GM12878 (cell line): ENCODE results near the gene CCBE1. TPM values are rescaled to one million over a fixed set of nuclear protein-coding genes. Genes with fewer than 3 reads are reported as not detected.

Experiments
- ATAC-seq: fragments of 200-7000 bp; cut with Tn5 transposase; 3 replicates; pipeline ENCODE4 v1.9.1; 2020; ENCODE audit warnings: mild to moderate bottlenecking, moderate library complexity
- BruUV-seq: library from RNA; stranded (reverse); fragments of 400-500 nt; replicated peaks from 2 replicates; lab custom pipeline; 2021; lab: Mats Ljungman, UMichigan
- CTCF ChIA-PET: fragments of 300-600 bp; sonication (Branson Sonifier 250); formaldehyde crosslinking; extraction: SDS; loops from one replicate; lab custom pipeline; 2021; ENCODE audit warnings: inconsistent platforms; lab: Yijun Ruan, JAX
- POLR2A ChIA-PET: fragments of 350-600 bp; formaldehyde crosslinking; extraction: SDS; loops from one replicate; lab custom pipeline; 2021; ENCODE audit warnings: inconsistent platforms; lab: Charles Lee
- RAD21 ChIA-PET: fragments of 300-600 bp; sonication (Branson Sonifier 250); formaldehyde crosslinking; loops from one replicate; lab custom pipeline; 2023; ENCODE audit warnings: antibody characterized with exemption; ENCODE audit not compliant: unreplicated experiment; lab: Charles Lee
- SMC1A ChIA-PET: fragments of 300-600 bp; sonication (Branson Sonifier 250); formaldehyde crosslinking; loops from one replicate; lab custom pipeline; 2023; ENCODE audit not compliant: unreplicated experiment, uncharacterized antibody; lab: Charles Lee
- DNase-seq: peaks from one replicate; pipeline ENCODE4 v3.0.0-alpha.2; 2011; ENCODE audit warnings: low read depth, low spot score
- FAIRE-seq: peaks from 3 replicates; lab custom pipeline; 2011; peaks lifted over from hg19 to GRCh38; lab: Jason Lieb, UNC
- H2AFZ ChIP-seq: 2 replicates; pipeline ENCODE4 v1.6.0; 2011; ENCODE audit warnings: low read depth, low read length, control low read depth; ENCODE audit not compliant: control insufficient read depth
- H3K27ac ChIP-seq: 2 replicates; pipeline ENCODE4 v1.5.1; 2011; ENCODE audit warnings: control low read depth; ENCODE audit not compliant: control insufficient read depth, insufficient read depth
- H3K27me3 ChIP-seq, 2 experiments: replicated peaks in 1 of 2; 2 replicates each; pipeline versions ENCODE4 v1.6.0 to v1.6.1; 2011; ENCODE audit warnings: low read length in 1 of 2; ENCODE audit not compliant: control insufficient read depth in 2 of 2, insufficient read depth in 2 of 2
- H3K36me3 ChIP-seq, 2 experiments: 2 replicates each; pipeline ENCODE4 v1.5.1; 2011; ENCODE audit warnings: low read length in 1 of 2; ENCODE audit not compliant: control insufficient read depth in 2 of 2, insufficient read depth in 2 of 2
- H3K4me1 ChIP-seq: 2 replicates; pipeline ENCODE4 v1.6.1; 2011; ENCODE audit warnings: mild to moderate bottlenecking, low read length, moderate library complexity, mixed read lengths; ENCODE audit not compliant: control insufficient read depth, insufficient read depth
- H3K4me2 ChIP-seq: 2 replicates; pipeline ENCODE4 v1.6.0; 2011; ENCODE audit warnings: control low read depth; ENCODE audit not compliant: control insufficient read depth, insufficient read depth
- H3K4me3 ChIP-seq: fragments of 200-600 bp; sonication (generic); 2 replicates; pipeline ENCODE4 v1.5.1; 2016
- H3K79me2 ChIP-seq: 2 replicates; pipeline ENCODE4 v1.6.0; 2011; ENCODE audit warnings: low read length; ENCODE audit not compliant: control insufficient read depth, insufficient read depth
- H3K9ac ChIP-seq: 2 replicates; pipeline ENCODE4 v1.8.0; 2011; ENCODE audit warnings: low read length, control low read depth, mixed read lengths; ENCODE audit not compliant: control insufficient read depth, insufficient read depth
- H3K9me3 ChIP-seq: replicated peaks from 3 replicates; pipeline ENCODE4 v1.5.1; 2011; ENCODE audit warnings: mild to moderate bottlenecking, low read length; ENCODE audit not compliant: control insufficient read depth, insufficient read depth
- H4K20me1 ChIP-seq: 2 replicates; pipeline ENCODE4 v1.6.0; 2011; ENCODE audit not compliant: control insufficient read depth, insufficient read depth
- ASH2L ChIP-seq: fragments of 300-600, 200-600 bp; sonication (generic); IDR thresholded peaks from 2 replicates; pipeline ENCODE4 v1.6.1; 2017; ENCODE audit warnings: low read depth, mild to moderate bottlenecking, borderline replicate concordance
- ATF3 ChIP-seq: IDR thresholded peaks from 2 replicates; pipeline ENCODE4 v1.6.1; 2011; ENCODE audit warnings: low read depth, mild to moderate bottlenecking, low read length, moderate library complexity, borderline replicate concordance; ENCODE audit errors: extremely low read depth
- ATF7 ChIP-seq: fragments of 450-650 bp; IDR thresholded peaks from 2 replicates; pipeline ENCODE4 v1.6.1; 2016; ENCODE audit warnings: low read depth, mild to moderate bottlenecking
- CEBPB ChIP-seq, 2 experiments: fragments of 150-350 bp in 1 of 2; IDR thresholded peaks; 2 replicates each; pipeline ENCODE4 v1.6.1; 2012 to 2014; ENCODE audit warnings: low read depth in 2 of 2, low read length in 2 of 2, borderline replicate concordance in 1 of 2, inconsistent platforms in 1 of 2
- RCOR1 ChIP-seq: conservative IDR thresholded peaks from 2 replicates; pipeline ENCODE4 v1.6.1; 2012; ENCODE audit warnings: low read depth, low read length, improper control_type of control experiment
- SMAD5 ChIP-seq: IDR thresholded peaks from 2 replicates; pipeline ENCODE4 v1.6.1; 2016; ENCODE audit warnings: antibody characterized with exemption, low read depth
- STAT3 ChIP-seq: IDR thresholded peaks from 2 replicates; pipeline ENCODE4 v1.6.1; 2011; ENCODE audit warnings: low read depth, low read length, improper control_type of control experiment
- WRNIP1 ChIP-seq: IDR thresholded peaks from 2 replicates; pipeline ENCODE4 v1.6.1; 2011; ENCODE audit warnings: low read depth, low read length, improper control_type of control experiment, borderline replicate concordance
- WGBS: methylation state at CpG from one replicate; pipeline ENCODE4 v1.1.6; 2016; ENCODE audit warnings: low lambda C conversion rate; ENCODE audit not compliant: insufficient replicate concordance, insufficient coverage; ENCODE audit errors: missing lambda C conversion rate; 5-methylcytosine and 5-hydroxymethylcytosine counted together
- in situ Hi-C: fragments of 300-500 bp; cut with MboI; formaldehyde crosslinking; loops from 9 replicates; pipeline ENCODE4 v1.14.3; 2018; ENCODE audit warnings: mixed read lengths
- intact Hi-C: fragments of 100-400 bp; cut with micrococcal nuclease; formaldehyde crosslinking; loops from one replicate; pipeline ENCODE4 v1.14.2; 2022; ENCODE audit not compliant: unreplicated experiment
- polyA plus RNA-seq, 11 experiments: library from polyadenylated mRNA; depleted of rRNA in 4 of 11; unstranded in 6 of 11; stranded (reverse) in 5 of 11; fragments of >200 nt; fragmentation: Nextera tagmentation in 4 of 11; fragmentation: Illumina TruSeq in 1 of 11; extraction: Ambion mirVana in 4 of 11; extraction: Trizol in 1 of 11; gene quantifications; 1 replicate in 1 of 11; 2 replicates in 10 of 11; pipeline versions ENCODE4 v1.2.1 to v1.2.3, GENCODE V29; 2011 to 2016; ENCODE audit warnings: inconsistent platforms in 2 of 11, missing spikeins in 2 of 11, low read depth in 1 of 11
- total RNA-seq, 4 experiments: library from RNA; depleted of rRNA in 3 of 4; stranded (reverse); fragments of >200 nt in 3 of 4; fragmentation: Illumina TruSeq in 1 of 4; extraction: Trizol in 1 of 4; gene quantifications; 2 replicates each; pipeline versions ENCODE4 v1.2.1 to v1.2.3, GENCODE V29; 2013 to 2021

The CCBE1 gene
- total and polyA plus RNA-seq, 10 of the 15 experiments (the other 5 are each of a cell fraction or from before 2014, with no cell fraction given): 0.03 to 0.49 (median 0.04) TPM; not detected in 7

GRCh38 chr18:59563176-59563785 lies 133.9 kb downstream of the CCBE1 start:
- ATAC-seq: no peak
- no peaks in the 10 kb centered on the region for H3K4me1 ChIP-seq
- no peaks in the 10 kb centered on the region for H3K36me3 ChIP-seq
- H4K20me1 ChIP-seq: no peaks in the 10 kb centered on the region
- FAIRE-seq: no peak
- ChIA-PET SMC1A (no interaction called here), POLR2A (no interaction called here), CTCF (no interaction called here), RAD21 (no interaction called here)
- no TSS peak for BruUV-seq
- in situ Hi-C loops (no loop called here), intact Hi-C loops (no loop called here)
- DNase-seq: no peak
- H3K79me2 ChIP-seq: no peaks in the 10 kb centered on the region
- H3K9ac ChIP-seq: no peak overlapping the region
- TF ChIP-seq CEBPB (IDR thresholded peaks at IDR 0.05; ENCODE audit: borderline replicate concordance in 1 of 2, low read depth in 2 of 2, low read length in 2 of 2) (no peak), WRNIP1 (no peak), RCOR1 (no peak), STAT3 (no peak), ATF7 (no peak), ASH2L (no peak), SMAD5 (no peak), ATF3 (no peak)
- H2AFZ ChIP-seq: no peak overlapping the region
- no peak overlapping the region for H3K4me2 ChIP-seq
- 21% methylated on average over 3 of the region's 3 CpGs for WGBS
- H3K4me3 ChIP-seq: no peak overlapping the region
- no peaks in the 10 kb centered on the region for H3K9me3 ChIP-seq
- H3K27ac ChIP-seq: no peak overlapping the region
- no peaks in the 10 kb centered on the region for H3K27me3 ChIP-seq
